ENCODE data around the gene ADAD2.

The ADAD2 gene

DNA sequence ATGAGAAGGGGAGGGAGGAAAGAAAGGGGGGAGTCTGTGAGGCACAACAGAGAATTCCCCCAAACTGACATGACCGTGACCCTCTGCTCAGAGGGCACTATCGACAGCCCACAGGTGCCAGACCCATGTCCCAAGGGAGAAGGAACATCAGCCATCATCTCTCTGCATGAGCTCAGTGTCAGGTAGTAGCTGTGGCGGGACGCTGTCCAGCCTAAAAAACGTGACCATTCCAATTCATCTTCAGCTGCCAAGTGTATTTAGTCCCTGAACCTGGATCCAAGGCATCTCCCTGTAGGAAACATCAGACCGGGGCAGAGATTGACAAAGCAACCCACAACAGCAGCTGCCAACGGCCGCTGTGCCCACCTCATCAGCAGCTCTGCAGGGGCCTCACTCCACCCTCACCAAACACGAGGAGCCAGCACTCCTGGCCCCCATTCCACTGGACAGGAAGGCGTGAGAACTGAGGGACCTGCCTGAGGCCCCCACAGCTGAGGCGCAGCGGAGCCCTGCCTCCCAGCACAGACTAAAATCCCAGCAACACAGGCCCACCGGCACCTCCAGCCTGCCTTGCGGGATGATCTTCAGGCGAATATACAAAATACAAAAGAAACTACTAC, 12.7 kb upstream of the ADAD2 start:
- Mint-ChIP-seq H3K4me1 (peaks cover 21% of the 10 kb centered on the region), H3K27ac (peak overlapping the region; percentile 56 to 74 (median 72)), H3K4me3 (peak overlapping the region in 1 of 3 experiments; percentile 25), H3K9me3 (no peaks in the 10 kb centered on the region), H3K27me3 (ENCODE audit: low read depth) (no peaks in the 10 kb centered on the region), H3K36me3 (ENCODE audit: low read depth) (peaks cover 13% of the 10 kb centered on the region)
- no peak for TF ChIP-seq CTCF (IDR thresholded peaks at IDR 0.05; ENCODE audit: unreplicated experiment in 3 of 3)

DNA sequence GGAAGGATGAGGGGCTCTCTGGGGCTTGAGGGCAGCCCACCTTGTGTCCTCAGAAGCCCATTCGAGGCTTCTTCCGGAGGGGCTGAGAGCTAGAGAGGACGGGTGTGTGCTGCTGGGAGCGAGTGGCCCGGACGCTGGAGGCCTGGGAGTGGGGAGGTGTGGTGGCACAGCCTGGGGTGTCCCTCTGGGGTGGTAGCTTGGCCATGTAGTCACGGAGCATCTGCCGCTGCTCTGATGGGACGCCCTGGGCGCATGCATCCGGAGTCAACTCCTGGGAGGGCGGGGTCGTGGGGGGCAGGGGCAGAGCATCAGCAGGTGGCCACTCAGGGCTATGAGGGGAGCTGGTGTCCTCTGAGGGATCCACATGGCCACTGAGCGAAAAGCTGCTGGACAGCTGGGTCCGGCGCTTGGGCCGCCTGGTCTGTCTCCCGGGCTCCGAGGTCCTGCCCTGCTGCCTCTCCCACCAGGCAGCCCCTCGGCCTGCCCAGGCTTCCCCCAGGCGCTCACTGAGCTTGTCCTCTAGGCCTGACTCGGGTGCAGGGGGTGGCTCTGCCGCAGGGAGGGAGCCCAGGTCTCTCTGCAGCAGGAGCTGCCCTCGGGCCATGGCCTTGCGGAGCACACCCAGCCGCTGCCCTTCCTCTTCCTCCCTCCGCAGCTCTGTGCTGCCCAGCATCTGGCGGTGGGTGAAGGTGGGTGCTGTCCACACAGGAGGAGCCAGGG, 11.9 kb upstream of the ADAD2 start:
- Mint-ChIP-seq H3K9me3 (no peaks in the 10 kb centered on the region), H3K36me3 (ENCODE audit: low read depth) (peaks cover 18% of the 10 kb centered on the region), H3K27me3 (ENCODE audit: low read depth) (no peaks in the 10 kb centered on the region), H3K4me3 (no peak overlapping the region), H3K4me1 (peaks cover 21% of the 10 kb centered on the region), H3K27ac (peak overlapping the region in 2 of 3 experiments; percentile 72 to 74)
- no peak for TF ChIP-seq CTCF (IDR thresholded peaks at IDR 0.05; ENCODE audit: unreplicated experiment in 3 of 3)

GRCh38 chr16:84179612-84180320, 11.2 kb upstream of the ADAD2 start:
- no peaks in the 10 kb centered on the region for H3K9me3 Mint-ChIP-seq
- H3K27me3 Mint-ChIP-seq (ENCODE audit: low read depth): no peaks in the 10 kb centered on the region
- no peak for TF ChIP-seq CTCF (IDR thresholded peaks at IDR 0.05; ENCODE audit: unreplicated experiment in 3 of 3)
- H3K36me3 Mint-ChIP-seq (ENCODE audit: low read depth): peaks cover 24% of the 10 kb centered on the region
- H3K4me3 Mint-ChIP-seq: no peak overlapping the region
- no peak overlapping the region for H3K27ac Mint-ChIP-seq
- H3K4me1 Mint-ChIP-seq: peaks cover 23% of the 10 kb centered on the region

DNA sequence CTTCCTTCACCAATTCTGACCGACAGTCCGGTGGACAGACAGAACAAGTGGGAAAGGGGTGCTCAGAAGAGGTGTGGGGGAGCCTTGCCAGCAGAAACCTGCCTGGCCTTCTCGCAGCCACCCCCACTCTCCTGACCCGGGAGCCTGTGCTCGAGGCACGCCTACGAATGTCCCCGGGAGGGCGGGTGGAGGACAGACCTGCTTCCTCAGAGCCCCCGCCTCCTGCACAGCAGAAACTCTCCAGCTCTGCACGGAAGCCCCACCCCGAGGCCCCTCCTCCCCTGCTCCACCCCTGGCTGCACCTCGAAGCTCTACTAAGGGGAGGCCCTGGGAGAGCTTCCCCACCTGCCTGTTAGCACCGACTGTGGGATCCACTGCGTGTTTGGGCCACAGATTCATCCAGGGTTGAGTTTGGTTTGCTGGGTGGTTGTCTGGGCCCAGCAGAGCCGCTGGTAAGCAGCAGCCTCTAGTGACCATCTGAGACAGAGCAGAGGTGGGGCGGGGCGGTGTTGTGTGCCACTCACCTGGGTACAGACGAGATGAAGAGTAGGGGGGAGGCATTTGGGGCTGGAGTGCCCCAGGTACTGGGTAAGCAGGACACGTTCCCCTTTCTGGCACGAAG, 10.3 kb upstream of the ADAD2 start:
- peaks cover 28% of the 10 kb centered on the region for H3K36me3 Mint-ChIP-seq (ENCODE audit: low read depth)
- H3K9me3 Mint-ChIP-seq: no peaks in the 10 kb centered on the region
- H3K27me3 Mint-ChIP-seq (ENCODE audit: low read depth): no peaks in the 10 kb centered on the region
- peaks cover 24% of the 10 kb centered on the region for H3K4me1 Mint-ChIP-seq
- no peak overlapping the region for H3K4me3 Mint-ChIP-seq
- no peak for TF ChIP-seq CTCF (IDR thresholded peaks at IDR 0.05; ENCODE audit: unreplicated experiment in 3 of 3)
- H3K27ac Mint-ChIP-seq: no peak overlapping the region

GRCh38 chr16:84181144-84181915, 9.6 kb upstream of the ADAD2 start:
- Mint-ChIP-seq H3K4me3 (no peak overlapping the region), H3K9me3 (no peaks in the 10 kb centered on the region), H3K27ac (no peak overlapping the region), H3K36me3 (ENCODE audit: low read depth) (peaks cover 28% of the 10 kb centered on the region), H3K4me1 (peaks cover 24% of the 10 kb centered on the region), H3K27me3 (ENCODE audit: low read depth) (no peaks in the 10 kb centered on the region)
- no peak for TF ChIP-seq CTCF (IDR thresholded peaks at IDR 0.05; ENCODE audit: unreplicated experiment in 3 of 3)

Data from nephron (organoid).